Hematopoietic multipotent progenitor cell treated with erythropoietin and hydrocortisone succinate and interleukin-3 and kit ligand, for 17 days (in vitro differentiated cells): ENCODE measurements around the gene DNAJA3.

Source experiments
- DNase-seq: peaks from one replicate; pipeline ENCODE4 v3.0.0-alpha.2; 2015; ENCODE audit warnings: low spot score

Gene DNAJA3

GRCh38 chr16:4475880-4476788 lies 50.5 kb downstream of the DNAJA3 start, which contains the start of gene HMOX2:
TSS of gene HMOX2 (plus strand) at chr16:4476398. CDS start at chr16:4505525, 29,127 bp downstream.
- DNase-seq: peak; percentile 86

DNA sequence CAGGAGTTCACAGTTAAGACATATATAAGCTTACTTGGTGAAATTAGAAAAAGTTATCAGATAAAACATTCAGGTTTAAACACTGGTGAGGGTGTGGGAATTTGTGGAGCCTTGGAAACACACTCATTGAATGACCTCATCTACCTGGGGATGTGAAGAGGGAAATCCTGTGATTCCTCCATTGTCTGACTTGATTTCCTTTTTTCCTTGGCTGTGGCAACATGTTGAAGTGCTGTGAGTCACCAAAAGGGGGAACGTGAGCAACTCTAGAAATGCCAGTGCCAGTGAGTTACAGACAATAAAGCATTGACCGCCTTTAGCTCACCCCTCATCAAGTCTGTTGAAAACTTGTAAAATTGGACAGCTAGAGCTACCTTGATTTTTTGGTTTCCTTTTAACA lies 52.3 kb downstream of the DNAJA3 start:
- no peak for DNase-seq

DNA sequence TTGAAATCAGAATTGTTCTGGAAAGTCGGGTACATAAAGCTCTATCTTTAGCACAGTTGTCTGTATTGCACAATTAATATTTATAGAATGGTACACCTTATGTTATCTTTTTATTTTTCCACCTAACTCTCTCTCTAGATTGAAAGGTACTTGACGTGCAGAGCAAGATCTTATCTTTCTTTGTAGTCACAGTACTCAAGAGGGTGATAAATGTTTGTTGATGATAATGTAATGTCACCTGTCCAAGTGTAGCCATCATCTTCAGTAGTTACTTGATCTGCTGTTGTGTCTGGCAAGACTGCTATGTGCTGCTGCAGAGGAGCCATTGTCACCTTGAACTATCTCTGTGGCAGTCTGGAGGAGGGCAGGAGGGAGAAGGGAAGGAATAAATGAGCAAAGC lies 55.9 kb downstream of the DNAJA3 start:
- no peak for DNase-seq

DNA sequence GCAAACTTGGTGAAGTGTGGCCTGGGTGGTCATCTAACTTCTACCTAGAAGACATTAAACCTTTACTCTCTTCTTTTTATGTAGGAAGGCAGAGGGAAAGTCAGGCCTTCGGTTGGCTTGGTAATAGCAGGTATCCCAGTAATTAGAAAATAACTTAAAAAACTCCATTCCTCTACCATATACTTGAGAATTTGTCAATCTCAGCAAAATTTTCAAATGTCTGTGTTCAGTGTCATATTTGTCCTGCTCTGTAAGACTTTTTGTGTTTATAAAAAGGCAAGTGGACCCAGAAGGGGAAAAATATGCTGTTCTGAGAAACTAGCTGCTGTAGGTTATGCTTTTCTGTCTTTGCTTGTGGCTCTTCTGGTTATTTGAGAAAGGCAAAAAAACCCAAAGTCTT lies 56.3 kb downstream of the DNAJA3 start:
- DNase-seq: no peak

GRCh38 chr16:4486126-4486893 lies 60.6 kb downstream of the DNAJA3 start:
- DNase-seq: no peak

GRCh38 chr16:4487955-4488498 lies 62.4 kb downstream of the DNAJA3 start:
- DNase-seq: no peak

DNA sequence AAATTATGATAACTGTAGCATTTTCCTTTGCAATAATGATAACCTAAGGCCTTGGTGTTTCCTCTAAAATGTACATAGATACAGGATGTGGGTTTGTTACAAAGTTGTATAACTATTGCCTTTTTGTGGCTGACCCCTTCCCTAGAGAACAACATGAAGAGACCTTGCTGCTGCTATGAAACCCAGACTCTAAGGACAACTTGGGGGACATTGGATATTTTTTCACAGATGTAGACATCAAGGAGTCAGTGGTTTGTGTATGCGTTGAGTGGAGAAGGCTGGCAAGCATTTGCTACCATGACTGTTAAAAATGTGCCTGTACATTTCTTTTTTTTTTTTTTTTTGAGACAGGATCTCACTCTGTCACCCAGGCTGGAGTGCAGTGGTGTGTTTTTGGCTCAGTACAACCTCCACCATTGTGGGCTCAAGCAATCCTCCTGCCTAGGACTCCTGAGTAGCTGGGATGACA lies 62.9 kb downstream of the DNAJA3 start:
- DNase-seq: no peak

DNA sequence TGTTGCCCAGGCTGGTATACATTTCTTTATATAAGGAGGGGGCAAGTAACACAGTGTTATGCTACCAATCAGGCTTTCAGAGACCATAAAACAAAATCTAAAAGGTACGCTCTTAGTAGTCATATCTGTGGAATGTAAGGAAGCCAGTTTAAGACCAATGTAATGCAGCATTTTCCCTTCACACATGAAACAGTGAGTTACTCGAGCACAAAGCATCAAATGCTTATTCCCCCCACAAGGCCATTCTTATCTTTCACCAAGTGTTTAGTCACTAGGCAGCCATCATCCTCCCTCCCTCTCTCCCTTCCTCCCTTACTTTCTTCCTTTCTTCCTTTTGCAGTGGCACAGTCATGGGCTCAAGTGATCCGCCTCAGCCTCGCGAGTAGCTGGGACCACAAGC lies 63.4 kb downstream of the DNAJA3 start:
- no peak for DNase-seq

- no peak for DNase-seq
Observed at GRCh38 chr16:4491898-4492297, 66.2 kb downstream of the DNAJA3 start.

GRCh38 chr16:4494746-4495490 lies 69.2 kb downstream of the DNAJA3 start:
- DNase-seq: no peak

- DNase-seq: no peak
Observed at GRCh38 chr16:4495766-4496165, 70.1 kb downstream of the DNAJA3 start.

- DNase-seq: no peak
Observed at GRCh38 chr16:4496305-4496704, 70.6 kb downstream of the DNAJA3 start.

DNA sequence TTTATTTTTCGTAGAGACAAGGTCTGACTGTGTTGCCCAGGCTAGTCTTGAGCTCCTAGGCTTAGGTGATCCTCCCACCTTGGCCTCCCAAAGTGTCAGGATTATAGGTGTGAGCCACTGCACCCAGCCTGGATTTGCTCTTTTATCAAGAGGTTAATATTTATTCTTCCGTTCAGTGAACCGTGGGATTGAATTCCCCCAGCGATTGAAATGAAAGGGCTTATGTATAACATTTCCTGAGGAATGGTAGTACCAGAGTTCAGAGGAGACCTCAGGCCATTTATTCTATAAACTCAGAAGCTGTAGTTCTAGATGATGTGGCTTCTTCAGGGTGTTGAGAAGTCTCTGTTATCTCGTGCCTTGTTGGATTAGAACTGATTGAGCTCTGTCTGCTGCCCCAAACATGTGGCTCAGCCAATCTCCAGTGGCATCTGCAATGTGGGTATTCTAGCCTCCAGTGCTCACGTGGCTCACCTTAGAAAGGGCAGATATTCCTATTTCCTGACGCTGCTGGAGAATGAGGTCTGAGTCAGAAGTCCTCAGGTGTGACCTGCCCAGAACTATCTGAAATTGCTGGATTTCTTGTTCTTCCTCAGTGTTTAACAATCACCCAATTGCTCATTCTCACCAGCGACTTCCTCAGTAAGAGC lies 73.0 kb downstream of the DNAJA3 start:
- no peak for DNase-seq

DNA sequence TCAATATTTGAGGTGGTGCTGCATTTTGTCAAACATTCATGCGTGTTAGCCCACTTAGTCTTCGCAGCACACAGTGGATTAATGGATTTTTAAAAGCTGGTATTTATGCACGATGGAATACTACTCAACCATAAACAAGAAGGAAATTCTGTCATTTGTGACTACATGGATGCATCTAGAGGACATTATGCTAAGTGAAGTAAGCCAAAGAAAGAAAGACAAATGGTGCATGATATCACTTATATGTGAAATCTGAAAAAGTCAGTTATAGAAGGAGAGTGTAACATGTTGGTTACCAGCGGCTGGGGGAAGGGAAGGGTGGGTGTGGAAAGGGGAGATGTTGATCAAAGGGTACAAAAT lies 73.5 kb downstream of the DNAJA3 start:
- no peak for DNase-seq

GRCh38 chr16:4500272-4500671 lies 74.6 kb downstream of the DNAJA3 start:
- DNase-seq: no peak

- no peak for DNase-seq
Observed at GRCh38 chr16:4501071-4501478, 75.4 kb downstream of the DNAJA3 start.

- DNase-seq: no peak
Observed at GRCh38 chr16:4505356-4506147, 79.9 kb downstream of the DNAJA3 start.
